A549 (cell line): Measurements from ENCODE around the gene MORN1. TPM values are rescaled to one million over a fixed set of nuclear protein-coding genes. Genes with fewer than 3 reads are reported as not detected.
A peak's percentile ranks its signal among the peaks of the same experiment; 100 is the strongest.

Experiments used
- ATAC-seq, 2 experiments: fragments of 200-7000 bp in 1 of 2; fragments of >200 bp in 1 of 2; cut with Nextera tagmentation in 1 of 2; cut with Tn5 transposase in 1 of 2; 3 replicates each; pipeline versions ENCODE4 v1.8.0 to v1.9.1; 2018 to 2020; ENCODE audit warnings: mild to moderate bottlenecking in 1 of 2, moderate library complexity in 1 of 2
- CTCF ChIA-PET: fragments of 300-600 bp; sonication (Branson Sonifier 250); formaldehyde crosslinking; extraction: SDS; loops from one replicate; lab custom pipeline; 2021; ENCODE audit warnings: antibody characterized with exemption, inconsistent platforms; lab: Yijun Ruan, JAX
- POLR2A ChIA-PET: fragments of 350-600 bp; formaldehyde crosslinking; extraction: SDS; loops from one replicate; lab custom pipeline; 2021; ENCODE audit warnings: antibody characterized with exemption, inconsistent platforms; lab: Yijun Ruan, JAX
- DNase-seq, 2 experiments: peaks; one replicate each; pipeline versions ENCODE4 v3.0.0 to v3.0.0-alpha.2; 2011 to 2016; ENCODE audit warnings: low read depth in 1 of 2, low spot score in 1 of 2
- FAIRE-seq: peaks from 2 replicates; lab custom pipeline; 2011; peaks lifted over from hg19 to GRCh38; lab: Jason Lieb, UNC
- H3K27ac ChIP-seq, 2 experiments: fragments of >200 bp; sonication (Bioruptor Twin); formaldehyde crosslinking; 3 replicates each; pipeline ENCODE4 v1.5.1; 2016 to 2017
- H3K4me1 ChIP-seq: fragments of >200 bp; sonication (Bioruptor Twin); formaldehyde crosslinking; 3 replicates; pipeline ENCODE4 v1.6.1; 2016
- H3K4me2 ChIP-seq: fragments of >200 bp; sonication (Bioruptor Twin); formaldehyde crosslinking; 3 replicates; pipeline ENCODE4 v1.6.1; 2016
- H3K4me3 ChIP-seq: fragments of >200 bp; sonication (Bioruptor Twin); formaldehyde crosslinking; 3 replicates; pipeline ENCODE4 v1.5.1; 2016
- H3K9me3 ChIP-seq: fragments of >200 bp; sonication (Bioruptor Twin); formaldehyde crosslinking; 3 replicates; pipeline ENCODE4 v1.6.1; 2016
- CEBPB ChIP-seq, 2 experiments: fragments of >200 bp in 1 of 2; sonication (Bioruptor Twin) in 1 of 2; formaldehyde crosslinking in 1 of 2; IDR thresholded peaks; 2 replicates each; pipeline ENCODE4 v1.6.1; 2012 to 2016
- CHD4 ChIP-seq: fragments of 200-600 bp; sonication (generic); IDR thresholded peaks from 2 replicates; pipeline ENCODE4 v1.6.1; 2016; ENCODE audit warnings: antibody characterized with exemption, mild to moderate bottlenecking, borderline replicate concordance
- EHMT2 ChIP-seq: fragments of 200-600 bp; sonication (generic); IDR thresholded peaks from 2 replicates; pipeline ENCODE4 v1.6.1; 2016; ENCODE audit warnings: antibody characterized with exemption, low read depth, mild to moderate bottlenecking, moderate library complexity
- ELK1 ChIP-seq: fragments of 150-350 bp; IDR thresholded peaks from 2 replicates; pipeline ENCODE4 v1.6.1; 2014; ENCODE audit warnings: low read depth, mild to moderate bottlenecking, low read length
- FOSB ChIP-seq: fragments of 250-450 bp; sonication (Bioruptor Pico); IDR thresholded peaks from 2 replicates; pipeline ENCODE4 v1.5.0; 2020; ENCODE audit warnings: mild to moderate bottlenecking, moderate library complexity
- FOXS1 ChIP-seq: fragments of 250-450 bp; sonication (Bioruptor Pico); IDR thresholded peaks from 2 replicates; pipeline ENCODE4 v1.5.0; 2020; ENCODE audit warnings: mild to moderate bottlenecking, moderate library complexity
- HDAC2 ChIP-seq: fragments of 200-600 bp; sonication (generic); IDR thresholded peaks from 2 replicates; pipeline ENCODE4 v1.6.1; 2016
- HES2 ChIP-seq: fragments of >200 bp; sonication (Bioruptor Twin); formaldehyde crosslinking; IDR thresholded peaks from 2 replicates; pipeline ENCODE4 v1.6.1; 2016
- HEYL ChIP-seq: fragments of 250-450 bp; sonication (Bioruptor Pico); IDR thresholded peaks from 2 replicates; pipeline ENCODE4 v1.8.0; 2021; ENCODE audit warnings: mild to moderate bottlenecking, moderate library complexity
- HOXA7 ChIP-seq: fragments of 250-450 bp; sonication (Bioruptor Pico); IDR thresholded peaks from 2 replicates; pipeline ENCODE4 v1.5.0; 2020; ENCODE audit warnings: mild to moderate bottlenecking, moderate library complexity
- JUNB ChIP-seq: fragments of >200 bp; sonication (Bioruptor Twin); formaldehyde crosslinking; IDR thresholded peaks from 2 replicates; pipeline ENCODE4 v1.6.1; 2016
- MAFK ChIP-seq: fragments of 450-650 bp; IDR thresholded peaks from 2 replicates; pipeline ENCODE4 v1.6.1; 2014; ENCODE audit not compliant: partially characterized antibody
- MAX ChIP-seq: IDR thresholded peaks from 2 replicates; pipeline ENCODE4 v1.6.1; 2012
- PHF8 ChIP-seq: fragments of 200-600 bp; sonication (generic); IDR thresholded peaks from 2 replicates; pipeline ENCODE4 v1.6.1; 2016; ENCODE audit warnings: low read depth, mild to moderate bottlenecking, antibody characterized with exemption, moderate library complexity, borderline replicate concordance
- POLR2AphosphoS2 ChIP-seq: conservative IDR thresholded peaks from 2 replicates; pipeline ENCODE4 v1.6.1; 2012; ENCODE audit warnings: low read length, improper control_type of control experiment, inconsistent platforms
- RCOR1 ChIP-seq: fragments of 150-350 bp; IDR thresholded peaks from 2 replicates; pipeline ENCODE4 v1.6.1; 2014; ENCODE audit warnings: antibody characterized with exemption, low read length, low read depth
- RNF2 ChIP-seq: fragments of 200-600 bp; sonication (generic); IDR thresholded peaks from 2 replicates; pipeline ENCODE4 v1.6.1; 2016; ENCODE audit warnings: low read depth, mild to moderate bottlenecking, antibody characterized with exemption, moderate library complexity, borderline replicate concordance
- USF2 ChIP-seq: fragments of 450-650 bp; IDR thresholded peaks from 2 replicates; pipeline ENCODE4 v1.6.1; 2014; ENCODE audit warnings: antibody characterized with exemption
- ZSCAN20 ChIP-seq: fragments of 250-450 bp; sonication (Bioruptor Pico); IDR thresholded peaks from 2 replicates; pipeline ENCODE4 v1.8.0; 2022; ENCODE audit warnings: mild to moderate bottlenecking, moderate library complexity
- WGBS: methylation state at CpG from one replicate; pipeline ENCODE4 v1.1.6; 2017; ENCODE audit errors: missing lambda C conversion rate; 5-methylcytosine and 5-hydroxymethylcytosine counted together
- polyA plus RNA-seq, 4 experiments: library from polyadenylated mRNA; depleted of rRNA in 3 of 4; stranded (reverse); fragments of >200 nt; fragmentation: RNase III in 1 of 4; extraction: RNeasy Plus Mini Kit Qiagen cat#74134 plus additional on column Dnase treatment in 1 of 4; gene quantifications; 2 replicates in 3 of 4; 3 replicates in 1 of 4; pipeline ENCODE4 v1.2.3, GENCODE V29; 2011 to 2017

MORN1 gene
- polyA plus RNA-seq, 2 of the 4 experiments (the other 2 are of a cell fraction), result 6.9 to 8.9 TPM

GRCh38 chr1:2373551-2374251, 17.7 kb downstream of the MORN1 start:
- WGBS, result 82% methylated on average over 4 of the region's 20 CpGs
- FAIRE-seq, result no peak
- CTCF ChIA-PET, result interaction anchor here (1.8 kb wide), 1 partner anchor 8 kb away, joined by 8 read pairs; no protein-coding TSS in a partner anchor
- DNase-seq, result no peak
- Histone ChIP-seq H3K4me2 (no peak overlapping the region), H3K4me1 (peaks cover 4% of the 10 kb centered on the region; the same call in 1 of the 3 replicates), H3K9me3 (no peaks in the 10 kb centered on the region), H3K4me3 (no peak overlapping the region), H3K27ac (no peak overlapping the region)
- ATAC-seq, result no peak
- POLR2A ChIA-PET, result no interaction called here
- no peak for TF ChIP-seq PHF8
- no peak for TF ChIP-seq CHD4
- no peak for TF ChIP-seq FOXS1 (CRISPR knock-in tag)
- TF ChIP-seq JUNB, result no peak
- TF ChIP-seq ZSCAN20 (CRISPR knock-in tag), result no peak
- TF ChIP-seq USF2, result no peak
- TF ChIP-seq CEBPB (IDR thresholded peaks at IDR 0.05), result no peak
- no peak for TF ChIP-seq POLR2AphosphoS2
- no peak for TF ChIP-seq RCOR1

- Histone ChIP-seq H3K4me3 (no peak overlapping the region), H3K4me2 (no peak overlapping the region), H3K4me1 (peaks cover 4% of the 10 kb centered on the region; the same call in 1 of the 3 replicates), H3K27ac (no peak overlapping the region), H3K9me3 (no peaks in the 10 kb centered on the region)
- ATAC-seq (peak in 1 of 2 experiments; percentile 37; a peak in 1 of 6 replicates), FAIRE-seq (no peak), DNase-seq (no peak)
- 62% methylated on average over 13 of the region's 36 CpGs for WGBS
- CTCF ChIA-PET, result interaction anchor here (1.8 kb wide), 1 partner anchor 9 kb away, joined by 8 read pairs; no protein-coding TSS in a partner anchor
- no peak for TF ChIP-seq HES2
- no peak for TF ChIP-seq JUNB
- TF ChIP-seq RNF2, result no peak
- no peak for TF ChIP-seq HDAC2
- TF ChIP-seq MAFK, result no peak
- no peak for TF ChIP-seq MAX
- no peak for TF ChIP-seq POLR2AphosphoS2
- TF ChIP-seq FOSB (CRISPR knock-in tag), result no peak
- no peak for TF ChIP-seq EHMT2
- TF ChIP-seq HEYL (CRISPR knock-in tag), result no peak
- no peak for TF ChIP-seq ELK1
- TF ChIP-seq HOXA7 (CRISPR knock-in tag), result no peak
- POLR2A ChIA-PET, result no interaction called here
These were observed 18.5 kb downstream of the MORN1 start for GRCh38 chr1:2372551-2373490.
